ENCODE measurements around the gene SMC1B. TPM values are rescaled to one million over a fixed set of nuclear protein-coding genes. Genes with fewer than 3 reads are reported as not detected.
A peak's percentile ranks its signal among the peaks of the same experiment; 100 is the strongest.

Gene SMC1B
- polyA plus RNA-seq, 3 donors = not detected

DNA sequence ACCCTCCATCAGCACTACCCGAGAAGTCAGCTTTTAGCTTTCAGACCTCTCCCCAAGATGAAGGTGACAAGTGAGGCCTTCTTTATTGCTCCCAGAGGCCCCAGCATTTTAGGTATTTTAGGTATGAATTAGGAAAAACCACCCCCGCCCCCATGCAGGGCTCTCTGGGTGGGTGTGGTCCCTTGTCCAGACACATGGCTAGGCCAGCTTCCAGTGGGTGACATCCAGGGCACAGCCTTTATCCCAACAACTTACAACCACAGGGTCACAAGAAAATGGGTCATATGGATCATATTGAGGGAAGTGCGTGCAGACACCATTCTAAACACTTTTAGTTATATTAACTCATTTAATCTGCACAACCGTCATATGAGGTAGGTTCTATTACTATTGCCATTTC, 42.2 kb upstream of the SMC1B start:
- Histone ChIP-seq H3K27ac (ENCODE audit: low read depth in 1 of 2, low read length in 2 of 2) (no peak overlapping the region), H3K4me2 (replicated peaks; ENCODE audit: extremely low read depth, low read length, poor library complexity, severe bottlenecking) (no peak overlapping the region), H3K4me3 (replicated peaks in 1 of 3; ENCODE audit: low read depth in 2 of 3, low read length in 3 of 3) (no peak overlapping the region), H3K9me3 (replicated peaks in 1 of 2; ENCODE audit: control insufficient read depth in 1 of 2, insufficient read depth in 1 of 2, low read length in 2 of 2) (no peaks in the 10 kb centered on the region), H3K4me1 (ENCODE audit: control insufficient read depth in 1 of 2, insufficient read depth in 2 of 2, low read length in 2 of 2) (no peaks in the 10 kb centered on the region), H3K79me2 (ENCODE audit: insufficient read depth, low read length) (no peaks in the 10 kb centered on the region), H4K20me1 (ENCODE audit: insufficient read depth, low read length) (no peaks in the 10 kb centered on the region), H3K27me3 (ENCODE audit: control insufficient read depth in 2 of 2, insufficient read depth in 2 of 2, low read length in 2 of 2) (no peaks in the 10 kb centered on the region), H2AFZ (ENCODE audit: insufficient read depth, low read depth, low read length, poor library complexity, severe bottlenecking) (no peak overlapping the region), H3K36me3 (replicated peaks in 1 of 2; ENCODE audit: control insufficient read depth in 1 of 2, insufficient read depth in 2 of 2, low read length in 2 of 2) (no peaks in the 10 kb centered on the region), H3K9ac (ENCODE audit: insufficient read depth, low read length, poor library complexity, severe bottlenecking) (no peak overlapping the region)
- no peak for TF ChIP-seq CTCF (IDR thresholded peaks at IDR 0.05)
- H3K9me3 Mint-ChIP-seq = no peaks in the 10 kb centered on the region
- H3K4me1 Mint-ChIP-seq = no peaks in the 10 kb centered on the region
- no CpG with 5 or more reads among the region's 4 CpGs for WGBS (ENCODE audit: insufficient coverage)
- H3K36me3 Mint-ChIP-seq = no peaks in the 10 kb centered on the region
- H3K4me3 Mint-ChIP-seq = no peak overlapping the region
- intact Hi-C loops (cut with micrococcal nuclease) = no loop called here
- no peak overlapping the region for H3K27ac Mint-ChIP-seq
- peaks cover 3 to 8% (median 5%) of the 10 kb centered on the region in 3 donors for H3K27me3 Mint-ChIP-seq (ENCODE audit: low read depth in 3 of 3)
- no peak for DNase-seq

DNA sequence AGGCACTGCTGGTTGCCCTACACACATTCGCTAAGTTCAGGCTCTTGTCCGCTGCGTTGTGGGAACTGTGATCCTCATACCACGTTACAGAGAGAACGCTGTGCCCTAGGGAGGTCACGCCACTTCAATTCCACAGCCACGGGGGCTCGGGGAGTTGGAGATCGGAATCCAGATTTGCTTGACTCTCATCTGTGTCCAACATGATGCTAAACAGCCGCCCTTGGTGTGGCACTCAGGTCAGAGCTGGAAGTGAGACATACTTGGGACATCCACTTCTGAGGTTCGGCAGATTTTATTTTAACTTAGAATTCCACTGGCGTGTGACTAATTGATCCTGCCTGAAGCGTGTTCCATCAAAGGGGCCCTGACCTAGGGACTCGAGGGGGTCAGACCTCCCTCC, 41.8 kb upstream of the SMC1B start:
- H3K9ac ChIP-seq (ENCODE audit: insufficient read depth, low read length, poor library complexity, severe bottlenecking) = no peak overlapping the region
- H3K27ac ChIP-seq (ENCODE audit: low read depth in 1 of 2, low read length in 2 of 2) = no peak overlapping the region
- no peak overlapping the region for H3K4me3 ChIP-seq (replicated peaks in 1 of 3; ENCODE audit: low read depth in 2 of 3, low read length in 3 of 3)
- no peaks in the 10 kb centered on the region for H3K4me1 Mint-ChIP-seq
- 92% methylated on average over 11 of the region's 14 CpGs for WGBS (ENCODE audit: insufficient coverage)
- H3K36me3 Mint-ChIP-seq = no peaks in the 10 kb centered on the region
- no peaks in the 10 kb centered on the region for H3K27me3 ChIP-seq (ENCODE audit: control insufficient read depth in 2 of 2, insufficient read depth in 2 of 2, low read length in 2 of 2)
- no peaks in the 10 kb centered on the region for H3K9me3 ChIP-seq (replicated peaks in 1 of 2; ENCODE audit: control insufficient read depth in 1 of 2, insufficient read depth in 1 of 2, low read length in 2 of 2)
- DNase-seq = no peak
- H3K27ac Mint-ChIP-seq = peak overlapping the region in 1 of 7 donors; percentile 5
- no peaks in the 10 kb centered on the region for H3K9me3 Mint-ChIP-seq
- H4K20me1 ChIP-seq (ENCODE audit: insufficient read depth, low read length) = no peaks in the 10 kb centered on the region
- no peak for TF ChIP-seq CTCF (IDR thresholded peaks at IDR 0.05)
- H3K79me2 ChIP-seq (ENCODE audit: insufficient read depth, low read length) = no peaks in the 10 kb centered on the region
- H3K4me2 ChIP-seq (replicated peaks; ENCODE audit: extremely low read depth, low read length, poor library complexity, severe bottlenecking) = no peak overlapping the region
- no peak overlapping the region for H3K4me3 Mint-ChIP-seq
- no peaks in the 10 kb centered on the region for H3K4me1 ChIP-seq (ENCODE audit: control insufficient read depth in 1 of 2, insufficient read depth in 2 of 2, low read length in 2 of 2)
- H3K36me3 ChIP-seq (replicated peaks in 1 of 2; ENCODE audit: control insufficient read depth in 1 of 2, insufficient read depth in 2 of 2, low read length in 2 of 2) = no peaks in the 10 kb centered on the region
- intact Hi-C loops (cut with micrococcal nuclease) = no loop called here
- H2AFZ ChIP-seq (ENCODE audit: insufficient read depth, low read depth, low read length, poor library complexity, severe bottlenecking) = no peak overlapping the region
- H3K27me3 Mint-ChIP-seq (ENCODE audit: low read depth in 3 of 3) = peaks cover 3 to 8% (median 5%) of the 10 kb centered on the region in 3 donors

Measured in CD14-positive monocyte (primary cell).